GM18517 (cell line): ENCODE measurements around the gene ROR2.

Source experiments
- ATAC-seq: cut with Tn5 transposase; IDR thresholded peaks from one replicate; pipeline ENCODE4 v1.9.1; 2021; ENCODE audit warnings: mild to moderate bottlenecking, moderate library complexity; ENCODE audit not compliant: unreplicated experiment

Gene ROR2

DNA sequence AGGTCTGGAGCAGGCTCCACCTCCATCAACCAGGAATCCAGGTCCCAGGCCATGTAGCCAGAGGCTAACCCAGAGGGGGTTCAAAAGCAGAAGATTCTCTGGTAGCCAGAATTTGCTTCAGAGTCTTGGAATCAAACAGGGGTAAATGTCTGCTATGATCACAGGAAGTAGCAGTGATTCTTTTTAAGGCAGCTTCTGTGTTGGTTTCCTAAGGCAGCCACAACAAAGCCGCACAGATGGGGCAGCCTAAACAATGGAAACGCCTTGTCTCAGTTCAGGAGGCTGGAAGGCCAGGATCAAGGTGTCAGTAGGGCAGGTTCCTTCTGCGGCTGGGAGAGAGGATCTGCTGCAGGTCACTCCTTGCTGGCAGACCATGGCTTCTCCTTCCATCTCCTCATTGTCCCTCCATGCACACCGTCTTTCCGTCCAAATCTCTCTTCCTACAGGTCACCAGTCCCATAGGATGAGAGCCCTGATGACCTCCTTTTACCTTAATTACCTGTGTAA is 167.3 kb downstream of the ROR2 start:
- no peak for ATAC-seq

DNA sequence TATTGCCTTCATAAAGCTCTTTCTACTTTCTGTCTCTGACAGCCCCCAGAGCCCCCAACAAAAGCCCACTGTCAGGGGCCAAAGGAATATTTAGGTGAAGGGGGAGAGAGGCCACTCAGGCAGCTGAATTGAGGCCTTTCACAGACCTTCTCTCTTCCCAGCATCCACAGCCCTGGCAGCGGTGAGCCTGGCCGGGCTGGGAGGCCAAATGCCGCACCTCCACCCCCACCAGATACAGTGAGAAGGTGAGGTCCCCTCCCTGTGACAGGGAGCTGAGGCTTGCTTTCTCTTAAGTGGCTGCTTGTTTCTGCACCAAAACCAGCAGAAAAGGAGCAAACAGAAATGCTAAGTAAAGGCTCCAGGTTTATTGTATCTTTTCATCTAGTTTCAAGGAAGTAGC is 168.1 kb downstream of the ROR2 start:
- no peak for ATAC-seq

DNA sequence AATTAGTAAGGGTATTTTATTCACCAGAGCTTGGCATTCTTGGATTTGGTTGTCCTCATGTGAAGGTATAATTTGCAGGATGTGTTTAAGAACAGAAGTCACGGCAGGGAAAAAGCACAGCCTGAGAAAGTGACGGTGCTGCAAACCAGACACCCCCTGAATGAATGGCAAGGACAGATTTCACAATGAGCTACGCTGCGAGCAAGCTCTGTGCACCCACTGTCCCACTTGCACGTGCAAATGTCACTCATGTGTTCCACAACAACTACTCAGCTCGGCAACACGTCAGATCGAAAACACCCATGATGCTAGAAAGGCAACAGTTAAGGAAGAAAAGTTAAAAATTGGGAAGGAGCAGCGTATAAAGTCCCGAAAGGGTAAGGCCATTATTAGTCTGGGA is 168.9 kb downstream of the ROR2 start:
- ATAC-seq: no peak

DNA sequence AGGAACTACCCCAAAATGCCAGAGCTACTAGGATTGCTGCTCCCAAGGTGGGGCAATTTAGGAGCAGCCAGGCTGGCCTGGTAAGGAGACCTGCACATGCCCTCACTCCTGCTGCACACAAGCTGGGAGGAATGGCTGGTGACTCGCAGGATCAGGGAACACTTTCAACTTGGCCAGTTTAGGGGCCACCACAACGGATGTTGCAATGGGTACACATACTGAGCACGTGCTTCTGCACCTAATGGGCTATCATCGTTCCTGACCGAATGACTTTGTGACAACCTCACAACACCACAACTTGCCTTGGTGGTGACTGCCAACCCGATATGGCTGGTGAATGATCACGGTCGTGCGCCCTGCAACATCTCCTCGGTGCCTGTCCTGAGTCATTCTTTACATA is 172.0 kb downstream of the ROR2 start:
- no peak for ATAC-seq

DNA sequence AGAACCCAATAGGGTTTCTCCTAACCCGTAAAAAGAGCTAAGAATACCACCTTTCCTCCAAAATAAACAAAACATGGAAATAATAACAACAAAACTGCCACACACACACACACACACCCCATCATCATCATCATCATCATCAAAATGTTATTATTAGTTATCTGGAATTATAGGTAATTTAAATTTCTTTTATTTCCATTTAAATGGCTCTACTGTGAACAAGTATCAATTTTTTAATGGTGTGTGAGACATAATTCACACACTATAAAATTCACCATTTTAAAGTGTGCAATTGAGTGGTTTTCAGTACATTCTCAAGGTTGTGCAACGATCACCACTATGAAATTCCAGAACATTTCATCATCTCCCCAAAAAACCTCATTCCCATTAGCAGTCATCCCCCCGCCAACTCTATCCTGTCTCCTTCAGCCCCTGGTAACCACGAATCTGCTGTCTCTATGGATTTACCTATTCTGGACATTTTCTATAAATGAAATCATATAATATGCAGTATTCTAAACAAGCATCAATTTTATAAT is 172.7 kb downstream of the ROR2 start:
- ATAC-seq: no peak

DNA sequence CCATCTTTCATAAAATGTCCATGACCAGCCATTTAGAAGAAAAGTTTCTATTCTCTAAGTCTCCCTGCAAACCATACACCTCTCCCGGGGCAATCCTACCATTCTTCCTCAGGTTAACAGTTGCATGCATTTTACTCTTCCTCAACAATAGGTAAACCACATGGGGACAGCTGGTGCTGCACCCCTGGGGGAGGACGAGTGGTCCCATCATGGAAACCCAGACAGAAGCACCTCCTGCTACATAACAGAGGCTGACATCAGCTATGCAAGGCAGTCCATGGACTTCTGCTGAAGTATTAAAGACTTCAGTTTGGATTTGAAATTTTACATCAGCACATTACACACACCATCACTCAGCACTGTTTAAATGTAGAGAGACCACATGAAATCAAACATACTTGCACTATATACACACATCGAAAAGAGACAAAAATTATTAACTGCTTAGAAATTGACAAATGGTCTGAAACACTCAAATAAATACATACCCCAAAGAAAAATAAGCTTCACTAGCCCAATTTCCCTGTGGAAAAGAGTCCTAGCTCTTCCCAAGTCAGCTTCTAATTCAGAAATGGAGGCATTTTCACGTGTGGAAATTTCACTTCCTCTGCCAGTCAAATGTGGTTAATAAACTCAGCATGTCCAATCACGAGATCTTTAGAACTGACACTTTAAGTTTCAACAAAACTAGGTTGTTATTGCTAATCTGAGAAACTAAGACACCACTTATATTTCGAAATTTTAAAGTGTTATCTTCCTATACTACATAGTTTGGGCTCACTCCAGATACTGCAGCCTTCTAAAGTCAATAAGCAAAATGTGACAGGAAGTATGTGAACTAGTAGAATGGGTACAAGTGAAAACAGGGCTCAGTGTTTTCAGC is 173.4 kb downstream of the ROR2 start:
- ATAC-seq: no peak

DNA sequence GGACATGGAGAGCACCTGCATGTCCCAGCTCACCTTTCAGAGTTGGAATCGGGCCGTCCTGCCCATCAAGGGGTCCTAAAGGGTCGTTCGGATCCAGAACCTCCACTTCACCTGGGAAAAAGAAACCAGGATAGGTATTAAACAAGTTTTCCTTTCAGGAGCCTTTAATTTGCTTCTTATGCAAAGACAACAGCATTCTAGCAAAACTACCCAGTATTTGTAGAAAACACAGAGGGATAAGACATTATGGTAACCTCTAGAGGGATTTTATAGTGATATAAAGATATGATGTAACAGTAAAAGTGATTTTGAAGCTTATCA is 174.4 kb downstream of the ROR2 start:
- no peak for ATAC-seq

DNA sequence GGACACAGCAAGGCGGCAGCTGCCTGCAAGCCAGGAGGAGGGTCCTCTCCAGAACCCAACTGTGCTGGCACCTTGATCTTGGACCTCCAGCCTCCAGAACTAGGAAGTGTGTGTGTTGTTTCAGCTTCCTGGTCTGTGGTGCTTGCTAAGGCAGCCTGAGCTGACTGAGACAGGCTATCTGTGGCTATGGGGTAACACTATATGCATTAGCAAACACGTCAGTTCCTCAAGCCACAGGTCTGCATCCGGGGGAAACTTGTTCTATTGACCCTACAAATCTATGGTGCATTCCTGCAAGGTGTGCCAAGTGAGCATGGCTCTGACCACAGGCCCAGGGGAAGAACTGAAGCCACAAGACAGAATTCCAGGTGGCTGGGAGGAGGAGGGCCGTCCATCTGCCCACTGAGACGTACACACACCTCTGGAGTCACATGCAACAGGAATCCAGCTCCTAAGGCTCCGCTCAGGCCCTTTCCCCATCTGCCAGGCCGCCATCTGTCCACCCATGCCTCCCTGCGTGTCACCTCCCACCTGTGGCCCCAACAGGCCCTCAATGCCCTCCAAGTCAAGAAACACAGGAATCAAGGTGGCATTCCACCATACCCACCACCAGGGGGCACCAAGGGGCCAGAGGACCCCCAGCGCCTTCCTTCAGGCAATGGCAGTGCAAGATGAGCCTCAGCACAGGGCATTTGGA is 174.9 kb downstream of the ROR2 start:
- ATAC-seq: no peak

DNA sequence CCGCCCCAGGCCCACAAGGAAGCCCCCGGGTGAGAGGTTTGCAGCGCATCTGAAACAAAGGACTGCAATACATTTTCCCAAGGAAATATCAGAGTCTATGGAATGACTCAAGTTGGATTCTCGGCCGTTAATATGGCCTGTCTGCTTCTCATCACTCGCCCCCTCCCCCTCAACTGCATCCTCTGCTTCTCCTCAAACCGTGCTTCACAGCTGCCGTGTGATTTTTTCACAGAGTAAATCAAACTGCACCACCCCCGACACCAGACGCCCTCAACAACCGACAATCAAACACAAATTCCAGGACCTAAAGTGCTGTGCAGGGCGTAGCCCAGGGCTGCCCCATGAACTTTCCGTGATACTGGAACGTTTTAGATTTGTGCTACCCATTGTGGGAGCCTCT is 176.9 kb downstream of the ROR2 start:
- ATAC-seq: no peak

DNA sequence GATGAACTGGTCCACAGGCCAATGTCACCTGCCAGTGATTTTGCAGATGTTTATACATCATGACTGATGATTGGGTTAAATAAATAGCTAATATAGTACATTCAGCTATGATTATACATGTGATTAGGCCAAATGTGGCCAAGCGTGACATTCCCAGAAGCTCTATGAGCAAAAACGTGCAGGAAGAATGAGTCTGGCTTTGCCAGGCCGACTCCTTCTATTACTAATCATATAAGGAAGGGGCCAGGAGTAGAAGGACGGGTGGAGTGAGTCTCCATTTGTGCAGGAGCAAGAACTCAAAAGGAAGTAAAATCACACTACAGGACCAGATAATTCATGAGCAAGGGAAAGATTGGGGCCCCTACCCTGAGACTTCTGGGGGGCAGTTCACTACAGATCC is 178.2 kb downstream of the ROR2 start:
- no peak for ATAC-seq

DNA sequence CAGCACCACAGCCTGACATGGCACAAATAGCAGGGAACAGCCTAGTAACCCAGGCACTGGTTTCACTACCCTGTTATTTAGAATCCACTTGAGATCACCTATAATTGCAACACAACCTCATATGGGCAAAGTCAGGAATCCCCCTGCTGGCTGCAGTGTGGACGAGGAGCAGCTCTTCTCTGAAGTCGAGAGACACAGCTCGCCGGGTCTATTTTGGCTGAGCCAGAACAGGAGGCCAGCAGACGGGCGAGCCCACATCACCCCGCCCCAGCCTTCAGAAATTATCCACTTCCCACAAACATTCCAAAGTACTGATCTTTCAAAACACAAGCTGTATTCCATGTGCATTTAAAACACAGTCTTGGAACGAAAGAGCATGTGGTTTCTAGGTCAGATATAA is 179.0 kb downstream of the ROR2 start:
- no peak for ATAC-seq

DNA sequence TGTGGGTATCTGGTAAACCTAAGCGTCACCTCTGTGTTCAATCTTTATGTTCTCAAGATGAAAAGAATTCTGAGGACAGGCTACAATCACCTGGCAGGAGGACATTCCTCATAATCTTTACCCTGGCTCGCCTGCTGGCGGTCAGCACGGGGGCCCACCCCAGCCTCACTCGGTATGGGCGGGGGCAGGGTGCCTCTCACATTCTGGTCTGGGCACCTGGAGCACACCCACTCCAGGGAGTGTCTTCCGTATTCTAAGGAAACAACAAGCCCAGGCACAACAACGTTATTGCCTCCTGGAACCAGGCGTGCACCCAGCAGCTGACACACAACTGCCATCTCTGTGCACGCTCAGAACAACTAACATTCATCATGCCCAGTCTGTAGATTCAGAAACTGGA is 179.8 kb downstream of the ROR2 start:
- ATAC-seq: no peak

DNA sequence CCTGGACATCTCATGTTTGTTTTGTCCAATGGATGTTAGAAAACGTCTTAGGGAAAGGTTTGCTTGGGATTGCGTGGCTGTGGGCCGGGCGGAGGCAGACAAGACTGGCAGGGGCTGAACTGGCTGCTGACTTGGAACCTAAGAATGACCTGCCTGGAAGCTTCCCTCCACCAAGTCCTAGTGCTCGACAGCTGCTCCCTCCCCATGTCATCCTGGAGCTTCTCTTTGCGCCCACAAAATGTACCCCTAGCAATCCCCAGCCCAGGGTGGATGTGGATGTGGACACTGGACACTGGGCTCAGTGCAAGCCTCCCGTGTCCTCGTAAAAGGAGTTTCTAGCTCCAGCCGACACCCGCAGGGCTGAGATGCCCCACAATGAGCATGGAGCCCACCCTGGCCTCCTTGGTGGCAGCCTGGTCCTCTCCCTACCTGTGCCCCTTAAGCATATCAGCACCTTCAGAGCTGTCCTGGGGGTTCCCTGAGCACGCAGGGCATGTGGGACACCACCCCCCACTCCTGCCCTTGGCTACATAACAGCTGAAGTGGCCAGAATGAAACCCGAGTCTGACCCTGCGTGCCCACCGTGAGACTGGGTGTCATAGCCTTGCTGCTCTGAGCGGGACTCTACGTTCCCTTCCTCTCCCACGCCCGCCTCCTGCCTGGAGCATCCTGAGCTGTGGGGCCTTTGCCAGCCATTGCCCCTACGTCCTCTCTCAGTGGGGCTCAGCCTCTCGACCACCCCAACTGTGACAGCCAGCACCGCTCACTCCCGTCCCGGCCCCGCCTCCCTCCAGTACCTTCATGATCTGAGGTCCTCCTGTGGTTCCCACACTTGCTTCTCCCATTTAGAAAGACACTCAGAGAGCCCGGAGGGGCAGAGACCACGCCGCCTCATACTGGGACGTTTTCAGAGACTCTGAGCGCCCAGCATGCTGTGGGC is 180.8 kb downstream of the ROR2 start:
- ATAC-seq: no peak

DNA sequence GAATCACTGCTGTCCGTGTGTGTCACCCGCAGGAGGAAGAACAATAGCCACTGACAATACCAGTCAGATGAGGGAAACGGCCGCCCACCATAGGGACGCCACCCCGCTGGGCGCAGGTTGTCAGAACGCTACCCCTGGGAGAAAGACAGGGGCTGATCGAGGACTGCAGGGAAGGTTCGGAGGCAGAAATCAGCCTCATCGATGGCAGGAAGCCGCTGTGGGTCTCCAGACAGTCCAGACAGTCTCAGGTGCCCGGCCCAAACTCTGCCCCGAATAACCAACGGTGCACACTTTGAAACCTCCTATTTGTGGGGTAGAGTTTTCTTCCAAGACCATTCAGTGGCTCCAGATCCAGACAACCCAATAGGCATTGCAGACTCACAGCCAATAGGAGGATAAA is 181.5 kb downstream of the ROR2 start:
- ATAC-seq: no peak

DNA sequence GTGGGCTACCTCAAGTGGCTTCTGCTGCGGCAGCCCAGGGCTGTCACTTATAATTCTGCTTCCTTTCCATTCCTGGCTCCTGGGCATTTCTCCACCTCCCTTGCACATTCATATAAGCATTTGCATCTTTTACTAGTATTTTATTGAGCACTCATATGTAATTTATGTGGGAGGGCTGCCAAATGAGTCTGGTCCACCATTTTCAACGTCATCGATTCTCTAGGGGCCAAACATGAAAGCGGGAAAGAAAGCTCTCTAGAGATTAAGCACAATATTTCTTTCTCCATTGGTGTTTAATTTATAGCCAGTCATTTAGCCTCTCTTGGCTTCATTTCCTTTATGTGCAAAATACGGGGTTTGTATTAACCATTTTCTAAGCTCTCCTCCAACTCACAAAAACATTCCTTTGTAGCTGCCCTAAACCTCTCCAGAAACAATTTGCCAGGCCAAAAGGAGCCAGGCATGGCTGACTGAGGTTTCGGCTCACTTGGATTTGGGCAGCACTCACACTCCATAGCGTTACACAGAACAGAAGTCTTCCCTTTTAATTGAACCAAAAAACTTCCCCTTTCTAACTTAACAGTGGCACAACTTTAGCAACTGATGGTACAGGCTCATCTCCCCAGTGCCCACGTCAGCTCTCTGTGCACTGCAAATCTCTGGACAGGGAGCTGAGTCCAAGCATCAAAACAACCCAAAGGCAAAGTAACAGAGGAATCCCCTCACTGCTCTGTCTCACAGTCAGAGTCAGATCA is 183.5 kb downstream of the ROR2 start:
- ATAC-seq: no peak

DNA sequence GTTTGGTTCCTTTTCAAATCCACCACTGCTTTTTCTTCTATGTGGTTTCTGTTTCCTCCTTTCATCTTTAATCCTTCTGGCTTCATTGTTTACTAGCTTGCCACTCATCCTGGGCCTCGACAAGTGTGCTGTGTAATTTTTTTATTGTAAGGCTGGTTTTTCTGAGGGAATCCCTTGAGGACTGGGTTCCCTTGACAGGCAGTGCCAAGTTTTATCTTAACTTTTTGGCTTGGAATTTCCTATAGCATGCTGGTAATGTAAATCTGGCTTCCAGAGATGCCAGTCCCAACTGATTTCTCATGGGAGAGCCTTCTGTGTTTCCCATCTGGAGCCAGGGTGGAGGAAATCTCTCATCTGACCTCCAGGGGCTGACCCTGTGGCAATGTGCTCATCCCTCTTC is 184.7 kb downstream of the ROR2 start:
- ATAC-seq: no peak

DNA sequence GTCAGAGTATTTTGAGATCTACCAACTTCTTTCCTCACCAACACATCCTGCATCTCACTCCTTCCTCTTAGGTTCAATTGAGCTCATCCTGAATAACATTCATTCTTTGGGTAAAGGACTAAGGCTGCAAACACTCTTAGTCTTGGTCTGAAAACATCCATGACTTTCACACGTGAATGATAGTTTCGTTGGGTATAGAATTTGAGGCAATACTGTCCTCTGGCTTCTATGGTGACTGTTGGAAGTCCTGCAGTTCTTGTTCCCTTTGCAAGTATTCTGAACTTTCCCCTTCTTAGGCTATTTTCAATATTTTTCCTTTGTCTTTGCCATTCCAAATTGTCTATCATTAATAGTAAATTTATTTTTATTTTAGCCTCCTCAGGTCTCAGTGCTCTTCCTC is 185.4 kb downstream of the ROR2 start:
- no peak for ATAC-seq

DNA sequence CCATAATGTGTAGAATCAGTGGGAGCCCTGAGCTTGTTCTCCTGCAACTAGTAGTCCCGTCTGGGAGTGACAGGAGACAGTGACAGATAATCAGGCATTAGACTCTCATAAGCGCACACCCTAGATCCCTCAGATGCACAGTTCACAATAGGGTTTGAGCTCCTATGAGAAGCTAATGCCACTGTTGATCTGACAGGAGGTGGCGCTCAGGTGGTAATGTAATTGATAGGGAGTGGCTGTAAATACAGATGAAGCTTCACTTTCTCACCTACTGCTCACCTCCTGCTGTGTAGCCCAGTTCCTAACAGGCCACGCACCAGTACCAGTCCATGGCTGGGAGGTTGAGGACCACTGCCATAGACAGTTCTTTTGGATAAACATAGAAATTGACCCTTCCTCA is 188.7 kb downstream of the ROR2 start:
- ATAC-seq: no peak

DNA sequence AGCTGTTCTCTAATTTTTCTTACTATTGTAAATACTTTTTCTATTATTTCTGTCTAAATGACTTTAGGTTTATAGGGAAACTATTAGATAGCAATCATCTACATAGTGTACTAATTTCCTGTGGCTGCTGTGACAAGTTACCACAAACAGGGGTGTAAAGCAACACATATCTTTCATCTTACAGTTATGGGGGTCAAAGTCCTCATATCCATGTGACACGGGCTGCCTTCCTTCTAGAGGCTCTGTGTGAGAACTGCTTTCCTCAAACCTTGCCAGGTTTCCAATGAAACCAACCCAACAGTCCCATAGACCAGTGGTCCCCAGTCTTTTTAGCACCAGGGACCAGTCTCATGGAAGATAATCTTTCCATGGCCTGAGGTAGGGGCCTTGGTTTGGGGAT is 189.1 kb downstream of the ROR2 start:
- no peak for ATAC-seq

DNA sequence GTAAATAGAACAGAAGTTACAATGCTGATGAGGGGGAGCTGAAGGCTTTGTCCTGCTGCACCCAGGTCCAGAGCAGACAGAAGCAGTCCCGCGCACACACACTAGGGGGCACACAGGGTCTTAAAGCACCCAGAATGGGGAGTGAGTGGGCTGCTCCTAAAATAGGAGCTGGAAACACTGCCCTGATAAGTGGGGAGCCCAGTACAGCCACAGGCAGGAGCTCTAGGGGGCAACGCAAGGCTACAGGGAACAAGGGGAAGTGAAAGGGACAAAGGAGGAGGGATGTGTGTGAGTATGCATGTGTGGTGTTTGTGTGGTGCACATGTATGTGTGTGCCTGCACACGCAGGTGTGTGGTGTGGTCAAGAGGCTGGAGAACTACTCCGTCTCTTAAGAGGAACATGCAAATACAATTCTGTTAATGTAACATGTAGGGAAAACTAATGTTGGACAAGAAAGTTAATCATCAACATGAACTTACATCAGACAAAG is 191.5 kb downstream of the ROR2 start:
- ATAC-seq: no peak
